A549 (cell line): ENCODE results near the gene GDI2.

Experiments used
- CHD4 ChIP-seq: fragments of 200-600 bp; sonication (generic); IDR thresholded peaks from 2 replicates; pipeline ENCODE4 v1.6.1; 2016; ENCODE audit warnings: antibody characterized with exemption, mild to moderate bottlenecking, borderline replicate concordance
- MAX ChIP-seq: IDR thresholded peaks from 2 replicates; pipeline ENCODE4 v1.6.1; 2012
- PHF8 ChIP-seq: fragments of 200-600 bp; sonication (generic); IDR thresholded peaks from 2 replicates; pipeline ENCODE4 v1.6.1; 2016; ENCODE audit warnings: low read depth, mild to moderate bottlenecking, antibody characterized with exemption, moderate library complexity, borderline replicate concordance
- POLR2A ChIP-seq: IDR thresholded peaks from 2 replicates; pipeline ENCODE4 v1.6.1; 2012; ENCODE audit warnings: mild to moderate bottlenecking, low read length
- SMC3 ChIP-seq: fragments of >200 bp; sonication (Bioruptor Twin); formaldehyde crosslinking; IDR thresholded peaks from 3 replicates; pipeline ENCODE4 v1.6.1; 2018; ENCODE audit warnings: inconsistent platforms
- TP53 ChIP-seq: fragments of 250-450 bp; sonication (Bioruptor Pico); IDR thresholded peaks from 2 replicates; pipeline ENCODE4 v1.5.0; 2021; ENCODE audit warnings: mild to moderate bottlenecking, moderate library complexity
- ZFP36 ChIP-seq: fragments of 450-650 bp; IDR thresholded peaks from 2 replicates; pipeline ENCODE4 v1.6.1; 2014; ENCODE audit warnings: borderline replicate concordance; ENCODE audit not compliant: partially characterized antibody
- ZNF302 ChIP-seq: fragments of 250-450 bp; sonication (Bioruptor Pico); IDR thresholded peaks from 2 replicates; pipeline ENCODE4 v1.9.0; 2021; ENCODE audit warnings: inconsistent platforms, mild to moderate bottlenecking, moderate library complexity
- TF ChIP-seq, protein P1 (sequence below): fragments of >200 bp; sonication (Bioruptor Twin); formaldehyde crosslinking; IDR thresholded peaks from 3 replicates; pipeline ENCODE4 v1.5.1; 2016

DNA sequence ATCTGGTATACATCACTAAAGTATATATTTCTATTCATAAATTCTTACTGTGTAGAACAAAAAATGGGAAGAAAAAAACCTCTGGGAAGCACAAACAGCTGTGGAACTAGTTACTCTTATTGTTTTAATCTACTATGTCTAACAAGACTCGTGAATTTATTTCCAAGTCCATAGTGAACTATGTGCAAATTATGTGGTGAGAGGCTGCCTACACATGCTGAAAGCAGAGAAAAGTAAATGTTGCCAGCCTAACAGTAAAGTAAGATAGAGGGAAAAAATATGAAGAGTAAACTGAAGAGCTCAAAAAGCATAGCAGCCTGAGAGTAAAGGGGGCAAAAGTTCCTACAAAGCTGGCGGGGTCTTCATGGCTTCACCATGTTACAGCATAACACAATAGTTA is 3.0 kb downstream of the GDI2 start:
- TF ChIP-seq, protein P1, sequence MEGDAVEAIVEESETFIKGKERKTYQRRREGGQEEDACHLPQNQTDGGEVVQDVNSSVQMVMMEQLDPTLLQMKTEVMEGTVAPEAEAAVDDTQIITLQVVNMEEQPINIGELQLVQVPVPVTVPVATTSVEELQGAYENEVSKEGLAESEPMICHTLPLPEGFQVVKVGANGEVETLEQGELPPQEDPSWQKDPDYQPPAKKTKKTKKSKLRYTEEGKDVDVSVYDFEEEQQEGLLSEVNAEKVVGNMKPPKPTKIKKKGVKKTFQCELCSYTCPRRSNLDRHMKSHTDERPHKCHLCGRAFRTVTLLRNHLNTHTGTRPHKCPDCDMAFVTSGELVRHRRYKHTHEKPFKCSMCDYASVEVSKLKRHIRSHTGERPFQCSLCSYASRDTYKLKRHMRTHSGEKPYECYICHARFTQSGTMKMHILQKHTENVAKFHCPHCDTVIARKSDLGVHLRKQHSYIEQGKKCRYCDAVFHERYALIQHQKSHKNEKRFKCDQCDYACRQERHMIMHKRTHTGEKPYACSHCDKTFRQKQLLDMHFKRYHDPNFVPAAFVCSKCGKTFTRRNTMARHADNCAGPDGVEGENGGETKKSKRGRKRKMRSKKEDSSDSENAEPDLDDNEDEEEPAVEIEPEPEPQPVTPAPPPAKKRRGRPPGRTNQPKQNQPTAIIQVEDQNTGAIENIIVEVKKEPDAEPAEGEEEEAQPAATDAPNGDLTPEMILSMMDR, result no peak
- no peak for TF ChIP-seq PHF8
- no peak for TF ChIP-seq SMC3
- TF ChIP-seq CHD4, result no peak
- no peak for TF ChIP-seq TP53 (CRISPR knock-in tag)
- no peak for TF ChIP-seq POLR2A
- no peak for TF ChIP-seq ZNF302 (CRISPR knock-in tag)
- TF ChIP-seq ZFP36, result no peak
- no peak for TF ChIP-seq MAX
